GM12878 (cell line): ENCODE data around the gene PPP6R1. TPM values are rescaled to one million over a fixed set of nuclear protein-coding genes. Genes with fewer than 3 reads are reported as not detected.

ENCODE experiments used
- ATAC-seq: fragments of 200-7000 bp; cut with Tn5 transposase; 3 replicates; pipeline ENCODE4 v1.9.1; 2020; ENCODE audit warnings: mild to moderate bottlenecking, moderate library complexity
- BruUV-seq: library from RNA; stranded (reverse); fragments of 400-500 nt; replicated peaks from 2 replicates; lab custom pipeline; 2021; lab: Mats Ljungman, UMichigan
- CTCF ChIA-PET: fragments of 300-600 bp; sonication (Branson Sonifier 250); formaldehyde crosslinking; extraction: SDS; loops from one replicate; lab custom pipeline; 2021; ENCODE audit warnings: inconsistent platforms; lab: Yijun Ruan, JAX
- POLR2A ChIA-PET: fragments of 350-600 bp; formaldehyde crosslinking; extraction: SDS; loops from one replicate; lab custom pipeline; 2021; ENCODE audit warnings: inconsistent platforms; lab: Charles Lee
- RAD21 ChIA-PET: fragments of 300-600 bp; sonication (Branson Sonifier 250); formaldehyde crosslinking; loops from one replicate; lab custom pipeline; 2023; ENCODE audit warnings: antibody characterized with exemption; ENCODE audit not compliant: unreplicated experiment; lab: Charles Lee
- SMC1A ChIA-PET: fragments of 300-600 bp; sonication (Branson Sonifier 250); formaldehyde crosslinking; loops from one replicate; lab custom pipeline; 2023; ENCODE audit not compliant: unreplicated experiment, uncharacterized antibody; lab: Charles Lee
- DNase-seq: peaks from one replicate; pipeline ENCODE4 v3.0.0-alpha.2; 2011; ENCODE audit warnings: low read depth, low spot score
- FAIRE-seq: peaks from 3 replicates; lab custom pipeline; 2011; peaks lifted over from hg19 to GRCh38; lab: Jason Lieb, UNC
- H2AFZ ChIP-seq: 2 replicates; pipeline ENCODE4 v1.6.0; 2011; ENCODE audit warnings: low read depth, low read length, control low read depth; ENCODE audit not compliant: control insufficient read depth
- H3K27ac ChIP-seq: 2 replicates; pipeline ENCODE4 v1.5.1; 2011; ENCODE audit warnings: control low read depth; ENCODE audit not compliant: control insufficient read depth, insufficient read depth
- H3K27me3 ChIP-seq, 2 experiments: replicated peaks in 1 of 2; 2 replicates each; pipeline versions ENCODE4 v1.6.0 to v1.6.1; 2011; ENCODE audit warnings: low read length in 1 of 2; ENCODE audit not compliant: control insufficient read depth in 2 of 2, insufficient read depth in 2 of 2
- H3K36me3 ChIP-seq, 2 experiments: 2 replicates each; pipeline ENCODE4 v1.5.1; 2011; ENCODE audit warnings: low read length in 1 of 2; ENCODE audit not compliant: control insufficient read depth in 2 of 2, insufficient read depth in 2 of 2
- H3K4me1 ChIP-seq: 2 replicates; pipeline ENCODE4 v1.6.1; 2011; ENCODE audit warnings: mild to moderate bottlenecking, low read length, moderate library complexity, mixed read lengths; ENCODE audit not compliant: control insufficient read depth, insufficient read depth
- H3K4me2 ChIP-seq: 2 replicates; pipeline ENCODE4 v1.6.0; 2011; ENCODE audit warnings: control low read depth; ENCODE audit not compliant: control insufficient read depth, insufficient read depth
- H3K4me3 ChIP-seq: fragments of 200-600 bp; sonication (generic); 2 replicates; pipeline ENCODE4 v1.5.1; 2016
- H3K79me2 ChIP-seq: 2 replicates; pipeline ENCODE4 v1.6.0; 2011; ENCODE audit warnings: low read length; ENCODE audit not compliant: control insufficient read depth, insufficient read depth
- H3K9ac ChIP-seq: 2 replicates; pipeline ENCODE4 v1.8.0; 2011; ENCODE audit warnings: low read length, control low read depth, mixed read lengths; ENCODE audit not compliant: control insufficient read depth, insufficient read depth
- H3K9me3 ChIP-seq: replicated peaks from 3 replicates; pipeline ENCODE4 v1.5.1; 2011; ENCODE audit warnings: mild to moderate bottlenecking, low read length; ENCODE audit not compliant: control insufficient read depth, insufficient read depth
- H4K20me1 ChIP-seq: 2 replicates; pipeline ENCODE4 v1.6.0; 2011; ENCODE audit not compliant: control insufficient read depth, insufficient read depth
- BCLAF1 ChIP-seq: fragments of 450-650 bp; IDR thresholded peaks from 2 replicates; pipeline ENCODE4 v1.6.1; 2017; ENCODE audit warnings: antibody characterized with exemption, mild to moderate bottlenecking, moderate library complexity
- BMI1 ChIP-seq: fragments of 450-650 bp; IDR thresholded peaks from 2 replicates; pipeline ENCODE4 v1.6.1; 2016; ENCODE audit warnings: mild to moderate bottlenecking, moderate library complexity, borderline replicate concordance
- BRCA1 ChIP-seq: IDR thresholded peaks from 2 replicates; pipeline ENCODE4 v1.6.1; 2011; ENCODE audit warnings: low read depth, low read length, improper control_type of control experiment
- CEBPZ ChIP-seq: fragments of 150-350 bp; IDR thresholded peaks from 2 replicates; pipeline ENCODE4 v1.6.1; 2016; ENCODE audit warnings: low read depth, low read length
- CREB1 ChIP-seq: IDR thresholded peaks from 2 replicates; pipeline ENCODE4 v1.6.1; 2012; ENCODE audit warnings: low read depth, mild to moderate bottlenecking, inconsistent platforms
- NFIC ChIP-seq: IDR thresholded peaks from 2 replicates; pipeline ENCODE4 v1.6.1; 2012; ENCODE audit warnings: low read depth, mild to moderate bottlenecking, inconsistent platforms, low read length, moderate library complexity
- SIN3A ChIP-seq: IDR thresholded peaks from 2 replicates; pipeline ENCODE4 v1.6.1; 2012; ENCODE audit warnings: low read depth, low read length, improper control_type of control experiment
- ZNF622 ChIP-seq: fragments of 450-650 bp; IDR thresholded peaks from 2 replicates; pipeline ENCODE4 v1.6.1; 2017; ENCODE audit warnings: mild to moderate bottlenecking, inconsistent platforms
- WGBS: methylation state at CpG from one replicate; pipeline ENCODE4 v1.1.6; 2016; ENCODE audit warnings: low lambda C conversion rate; ENCODE audit not compliant: insufficient replicate concordance, insufficient coverage; ENCODE audit errors: missing lambda C conversion rate; 5-methylcytosine and 5-hydroxymethylcytosine counted together
- in situ Hi-C: fragments of 300-500 bp; cut with MboI; formaldehyde crosslinking; loops from 9 replicates; pipeline ENCODE4 v1.14.3; 2018; ENCODE audit warnings: mixed read lengths
- intact Hi-C: fragments of 100-400 bp; cut with micrococcal nuclease; formaldehyde crosslinking; loops from one replicate; pipeline ENCODE4 v1.14.2; 2022; ENCODE audit not compliant: unreplicated experiment
- polyA plus RNA-seq, 11 experiments: library from polyadenylated mRNA; depleted of rRNA in 4 of 11; unstranded in 6 of 11; stranded (reverse) in 5 of 11; fragments of >200 nt; fragmentation: Nextera tagmentation in 4 of 11; fragmentation: Illumina TruSeq in 1 of 11; extraction: Ambion mirVana in 4 of 11; extraction: Trizol in 1 of 11; gene quantifications; 1 replicate in 1 of 11; 2 replicates in 10 of 11; pipeline versions ENCODE4 v1.2.1 to v1.2.3, GENCODE V29; 2011 to 2016; ENCODE audit warnings: inconsistent platforms in 2 of 11, missing spikeins in 2 of 11, low read depth in 1 of 11
- total RNA-seq, 4 experiments: library from RNA; depleted of rRNA in 3 of 4; stranded (reverse); fragments of >200 nt in 3 of 4; fragmentation: Illumina TruSeq in 1 of 4; extraction: Trizol in 1 of 4; gene quantifications; 2 replicates each; pipeline versions ENCODE4 v1.2.1 to v1.2.3, GENCODE V29; 2013 to 2021

The PPP6R1 gene
- total and polyA plus RNA-seq, 10 of the 15 experiments (the other 5 are each of a cell fraction or from before 2014, with no cell fraction given) = 0.80 to 173 (median 63.7) TPM

GRCh38 chr19:55285229-55285890 lies 26.5 kb upstream of the PPP6R1 start:
- Histone ChIP-seq H3K27ac (no peak overlapping the region), H3K9me3 (no peaks in the 10 kb centered on the region), H3K36me3 (no peaks in the 10 kb centered on the region), H3K27me3 (no peaks in the 10 kb centered on the region; a peak in 1 of 4 replicates), H3K4me3 (no peak overlapping the region), H3K4me2 (no peak overlapping the region), H4K20me1 (no peaks in the 10 kb centered on the region), H3K9ac (no peak overlapping the region), H3K79me2 (no peaks in the 10 kb centered on the region), H2AFZ (no peak overlapping the region), H3K4me1 (peaks cover 8% of the 10 kb centered on the region)
- in situ Hi-C loops (no loop called here), intact Hi-C loops (no loop called here)
- ChIA-PET RAD21 (no interaction called here), CTCF (no interaction called here), POLR2A (no interaction called here), SMC1A (no interaction called here)
- DNase-seq (no peak), FAIRE-seq (no peak), ATAC-seq (no peak)
- 78% methylated on average over 17 of the region's 18 CpGs for WGBS
- BruUV-seq = no TSS peak
- TF ChIP-seq BMI1 (no peak), SIN3A (no peak)

- POLR2A ChIA-PET = no interaction called here
- Histone ChIP-seq H3K36me3 (no peaks in the 10 kb centered on the region), H3K4me2 (no peak overlapping the region), H3K9ac (no peak overlapping the region), H3K79me2 (no peaks in the 10 kb centered on the region; the same call in 1 of the 2 replicates), H3K4me3 (no peak overlapping the region), H3K27ac (no peak overlapping the region), H3K27me3 (no peaks in the 10 kb centered on the region; a peak in 1 of 4 replicates), H3K4me1 (peaks cover 10% of the 10 kb centered on the region), H3K9me3 (no peaks in the 10 kb centered on the region), H4K20me1 (no peaks in the 10 kb centered on the region), H2AFZ (no peak overlapping the region)
- DNase-seq (no peak), ATAC-seq (no peak), FAIRE-seq (no peak)
- SMC1A ChIA-PET = no interaction called here
- BruUV-seq = no TSS peak
- in situ Hi-C loops = no loop called here
- intact Hi-C loops = no loop called here
- CTCF ChIA-PET = no interaction called here
- 100% methylated on average over 1 of the region's 16 CpGs for WGBS
- RAD21 ChIA-PET = no interaction called here
- no peak for TF ChIP-seq BRCA1
- no peak for TF ChIP-seq ZNF622
- TF ChIP-seq CREB1 = no peak
- no peak for TF ChIP-seq BCLAF1
- TF ChIP-seq NFIC = no peak
- no peak for TF ChIP-seq CEBPZ
These were observed 25.7 kb upstream of the PPP6R1 start for GRCh38 chr19:55284405-55285058.
